SH-SY5Y (cell line): ENCODE results near the gene ABAT.

Experiments
- GATA2 ChIP-seq: IDR thresholded peaks from 2 replicates; pipeline ENCODE4 v1.6.1; 2011; ENCODE audit warnings: mild to moderate bottlenecking, low read depth, low read length
- GATA3 ChIP-seq: IDR thresholded peaks from 2 replicates; pipeline ENCODE4 v1.6.1; 2011; ENCODE audit warnings: low read depth, mild to moderate bottlenecking, low read length, moderate library complexity

DNA sequence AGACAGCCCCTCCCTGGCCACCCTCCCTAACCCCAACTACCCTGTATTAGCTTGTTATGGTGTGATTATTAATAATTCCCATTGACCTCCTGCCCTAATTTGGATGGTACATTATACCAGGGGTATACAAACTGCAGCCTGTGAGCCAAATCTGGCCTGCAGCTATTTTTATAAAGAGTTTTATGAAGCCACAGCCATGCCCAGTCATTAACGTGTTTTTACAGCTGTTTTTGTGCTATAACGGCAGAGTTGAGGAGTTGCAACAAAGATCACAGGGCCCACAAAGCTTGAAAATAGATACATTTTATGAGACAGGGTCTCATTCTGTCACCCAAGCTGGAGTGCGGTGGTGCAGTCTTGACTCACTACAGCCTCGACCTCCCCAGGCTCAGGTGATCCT lies 47.0 kb upstream of the ABAT start:
- no peak for TF ChIP-seq GATA2
- no peak for TF ChIP-seq GATA3
